ENCODE results near the gene OTULINL. TPM values are rescaled to one million over a fixed set of nuclear protein-coding genes. Genes with fewer than 3 reads are reported as not detected.

Gene OTULINL
- total RNA-seq, 2 donors from 2014 or later = 15.8 to 19.0 TPM

DNA sequence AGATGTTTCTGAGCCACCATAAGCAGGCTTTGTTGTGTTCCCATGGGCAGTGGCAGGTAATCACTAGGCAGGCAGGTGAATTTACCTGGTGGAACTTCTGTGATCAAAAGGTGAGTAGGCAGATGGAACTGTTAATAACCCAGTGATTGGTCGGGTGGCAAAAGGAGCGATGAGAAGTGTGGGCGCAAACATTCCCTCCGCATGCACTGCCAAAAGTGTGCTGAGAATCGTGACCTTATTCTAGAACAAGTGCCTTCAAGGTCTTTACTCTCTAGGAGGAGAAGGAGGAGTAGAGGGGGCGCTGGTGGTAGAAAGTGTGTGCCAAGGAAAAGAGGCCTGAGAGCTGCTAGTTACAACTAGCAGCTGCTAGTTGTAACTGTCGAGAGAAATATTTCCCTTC lies 3.3 kb downstream of the OTULINL start:
- Mint-ChIP-seq H3K36me3 (ENCODE audit: low read depth) (no peaks in the 10 kb centered on the region), H3K4me1 (peaks cover 22% of the 10 kb centered on the region), H3K9me3 (no peaks in the 10 kb centered on the region), H3K4me3 (no peak overlapping the region), H3K27me3 (peaks cover 4% of the 10 kb centered on the region), H3K27ac (no peak overlapping the region)
- no peak for ATAC-seq (replicated peaks)

DNA sequence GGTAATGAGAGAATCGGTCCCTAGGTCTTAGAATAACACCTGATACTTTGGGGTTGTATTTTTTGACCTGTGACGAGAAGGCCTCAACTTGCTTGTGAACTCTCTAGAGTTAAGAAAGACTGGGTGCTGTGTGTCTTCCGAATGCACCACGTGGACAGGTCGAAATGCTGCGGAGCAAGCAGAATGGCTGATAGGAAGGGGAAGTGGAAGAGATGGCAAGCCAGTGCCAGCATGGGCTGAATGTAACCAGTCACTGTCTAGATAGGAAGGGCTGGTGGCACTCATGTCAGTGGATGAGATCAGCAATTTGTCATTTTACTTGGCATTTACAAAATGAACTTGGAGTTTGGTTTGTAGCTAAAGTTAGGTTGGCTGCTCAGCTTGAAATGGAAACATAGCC lies 5.6 kb downstream of the OTULINL start:
- no peak overlapping the region for H3K27ac Mint-ChIP-seq
- no peaks in the 10 kb centered on the region for H3K9me3 Mint-ChIP-seq
- H3K4me1 Mint-ChIP-seq = peaks cover 35% of the 10 kb centered on the region
- H3K27me3 Mint-ChIP-seq = no peaks in the 10 kb centered on the region
- no peaks in the 10 kb centered on the region for H3K36me3 Mint-ChIP-seq (ENCODE audit: low read depth)
- H3K4me3 Mint-ChIP-seq = no peak overlapping the region
- no peak for ATAC-seq (replicated peaks)

GRCh38 chr5:14588145-14588544 lies 6.6 kb downstream of the OTULINL start:
- no peak overlapping the region for H3K4me3 Mint-ChIP-seq
- H3K36me3 Mint-ChIP-seq (ENCODE audit: low read depth) = no peaks in the 10 kb centered on the region
- peak overlapping the region; percentile 37 for H3K27ac Mint-ChIP-seq
- H3K4me1 Mint-ChIP-seq = peaks cover 43% of the 10 kb centered on the region
- H3K27me3 Mint-ChIP-seq = no peaks in the 10 kb centered on the region
- no peak for ATAC-seq (replicated peaks)
- H3K9me3 Mint-ChIP-seq = no peaks in the 10 kb centered on the region

DNA sequence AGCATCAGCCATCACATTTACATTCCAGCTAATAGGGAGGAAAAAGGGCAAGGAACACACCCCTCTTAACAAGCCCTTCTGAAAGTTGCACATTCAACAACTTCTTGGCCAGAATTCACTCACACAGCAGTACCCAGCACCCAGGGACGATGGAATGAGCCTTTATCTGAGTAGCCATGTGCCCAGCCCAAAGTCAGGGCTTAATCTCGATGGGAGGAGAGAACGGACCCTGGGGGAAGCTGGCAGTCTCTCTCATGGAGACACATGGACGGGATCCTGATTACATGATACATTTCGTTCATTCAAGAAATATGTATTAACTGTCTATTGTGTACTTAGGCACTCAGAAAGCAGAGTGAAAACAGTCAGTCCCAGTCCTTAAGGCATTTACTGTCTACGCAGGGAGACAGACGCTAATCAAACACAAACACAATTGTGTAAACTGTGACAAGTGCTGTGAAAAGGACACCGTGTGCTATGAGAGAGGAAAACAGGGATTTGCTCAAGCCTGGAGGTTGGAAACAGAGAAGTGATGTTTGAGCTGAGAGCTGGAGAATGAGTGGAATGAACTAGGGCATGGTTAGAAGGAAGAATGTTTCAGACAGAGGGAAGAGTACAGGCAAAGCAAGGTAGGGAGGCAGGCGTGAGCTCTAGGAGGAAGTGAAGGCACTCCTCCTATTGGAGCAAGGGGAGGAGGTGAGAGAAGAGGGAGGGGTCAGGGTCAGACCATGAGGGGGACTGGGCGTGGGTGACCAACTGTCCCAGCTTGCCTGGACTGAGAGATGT lies 7.4 kb downstream of the OTULINL start:
- Mint-ChIP-seq H3K4me1 (peaks cover 51% of the 10 kb centered on the region), H3K4me3 (no peak overlapping the region), H3K27ac (no peak overlapping the region), H3K27me3 (no peaks in the 10 kb centered on the region), H3K36me3 (ENCODE audit: low read depth) (no peaks in the 10 kb centered on the region), H3K9me3 (no peaks in the 10 kb centered on the region)
- ATAC-seq (replicated peaks) = no peak

DNA sequence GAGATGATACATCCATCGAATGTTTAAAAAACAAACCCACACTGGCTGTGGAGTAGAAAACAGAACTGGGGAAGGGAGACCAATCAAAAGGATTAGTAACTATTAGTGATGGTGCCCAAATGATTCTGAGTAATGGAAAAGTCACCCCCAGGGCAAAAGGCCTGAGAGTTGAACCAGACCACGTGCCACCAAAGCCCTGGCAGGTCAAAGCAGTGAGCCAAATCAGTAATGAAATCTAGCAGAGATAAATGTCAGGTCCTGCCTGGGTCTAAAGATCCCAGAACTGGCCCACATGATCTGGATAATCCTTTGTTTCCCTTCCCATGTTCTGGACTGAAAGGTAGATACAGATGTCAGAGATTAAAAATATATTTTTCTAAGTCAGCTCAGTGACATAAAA lies 9.4 kb downstream of the OTULINL start:
- Mint-ChIP-seq H3K27me3 (no peaks in the 10 kb centered on the region), H3K27ac (peak overlapping the region; percentile 88), H3K4me1 (peaks cover 59% of the 10 kb centered on the region), H3K36me3 (ENCODE audit: low read depth) (no peaks in the 10 kb centered on the region), H3K4me3 (no peak overlapping the region), H3K9me3 (no peaks in the 10 kb centered on the region)
- ATAC-seq (replicated peaks) = peak; percentile 7

DNA sequence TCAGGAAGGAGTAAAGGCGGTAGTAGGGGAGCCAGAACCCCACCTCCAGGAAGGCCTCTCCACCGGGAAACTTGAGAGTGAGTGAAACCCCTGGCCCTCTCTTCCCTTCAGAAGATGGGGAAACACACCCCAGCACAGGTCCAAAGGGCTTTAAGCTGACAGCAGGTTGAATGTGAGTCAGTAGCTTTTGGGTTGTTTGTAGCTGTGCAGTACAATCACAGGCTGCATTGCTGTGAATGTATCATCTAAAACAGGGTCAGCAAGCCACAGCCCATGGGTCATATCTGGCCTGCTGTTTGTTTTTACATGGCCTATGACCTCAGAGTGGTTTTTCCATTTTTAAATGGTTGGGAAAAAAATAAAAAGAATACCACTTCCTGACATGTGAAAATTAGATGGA lies 10.0 kb downstream of the OTULINL start:
- Mint-ChIP-seq H3K27me3 (no peaks in the 10 kb centered on the region), H3K36me3 (ENCODE audit: low read depth) (no peaks in the 10 kb centered on the region), H3K27ac (peak overlapping the region; percentile 88), H3K4me3 (peak overlapping the region; percentile 2), H3K9me3 (no peaks in the 10 kb centered on the region), H3K4me1 (peaks cover 65% of the 10 kb centered on the region)
- ATAC-seq (replicated peaks) = peak; percentile 32

GRCh38 chr5:14593326-14594021 lies 11.9 kb downstream of the OTULINL start:
- Mint-ChIP-seq H3K27me3 (no peaks in the 10 kb centered on the region), H3K36me3 (ENCODE audit: low read depth) (no peaks in the 10 kb centered on the region), H3K4me1 (peaks cover 75% of the 10 kb centered on the region), H3K9me3 (no peaks in the 10 kb centered on the region), H3K4me3 (peak overlapping the region; percentile 79), H3K27ac (peak overlapping the region; percentile 88)
- peak; percentile 41 for ATAC-seq (replicated peaks)

DNA sequence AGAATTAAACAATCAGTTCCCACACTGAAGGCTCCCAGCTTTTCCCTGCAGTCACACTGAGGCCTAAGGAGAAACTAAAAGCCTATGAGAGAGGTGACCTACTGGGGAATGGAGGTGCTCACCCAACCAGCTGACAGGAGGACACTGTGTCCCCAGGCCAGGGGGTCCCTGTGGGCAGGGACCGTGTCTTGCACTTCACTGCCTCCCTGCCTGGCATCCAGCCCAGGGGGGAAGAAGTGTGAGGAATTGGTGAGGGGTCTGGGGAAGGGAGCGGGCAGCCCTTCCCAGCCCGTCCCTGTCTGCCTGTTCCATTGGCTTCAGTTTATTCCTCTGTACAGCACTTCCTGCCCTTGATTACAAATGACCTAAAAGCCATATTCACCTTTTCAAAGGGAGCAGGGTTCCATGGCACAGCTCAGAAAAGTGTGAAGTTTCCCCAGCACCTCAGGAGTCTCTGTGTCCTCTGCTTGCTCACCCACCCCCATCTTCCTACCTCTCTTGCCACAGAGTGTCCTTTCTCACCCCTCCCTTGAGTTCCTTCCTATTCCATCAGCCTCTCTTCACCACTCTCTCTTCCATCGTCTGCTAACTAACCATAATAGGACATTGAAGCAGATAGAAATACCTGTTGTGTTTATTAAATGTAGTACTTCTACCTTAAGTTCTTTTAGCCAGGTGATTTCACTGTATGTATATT lies 12.9 kb downstream of the OTULINL start:
- no peaks in the 10 kb centered on the region for H3K36me3 Mint-ChIP-seq (ENCODE audit: low read depth)
- peak overlapping the region; percentile 79 for H3K4me3 Mint-ChIP-seq
- no peaks in the 10 kb centered on the region for H3K9me3 Mint-ChIP-seq
- H3K27me3 Mint-ChIP-seq = no peaks in the 10 kb centered on the region
- ATAC-seq (replicated peaks) = peak; percentile 36
- H3K27ac Mint-ChIP-seq = peak overlapping the region; percentile 88
- H3K4me1 Mint-ChIP-seq = peaks cover 72% of the 10 kb centered on the region

GRCh38 chr5:14595189-14595588 lies 13.6 kb downstream of the OTULINL start:
- H3K36me3 Mint-ChIP-seq (ENCODE audit: low read depth) = peaks cover 1% of the 10 kb centered on the region

GRCh38 chr5:14595891-14596290 lies 14.3 kb downstream of the OTULINL start:
- Mint-ChIP-seq H3K27me3 (no peaks in the 10 kb centered on the region), H3K9me3 (no peaks in the 10 kb centered on the region), H3K4me1 (peaks cover 72% of the 10 kb centered on the region), H3K27ac (peak overlapping the region; percentile 88), H3K4me3 (peak overlapping the region; percentile 79), H3K36me3 (ENCODE audit: low read depth) (peaks cover 8% of the 10 kb centered on the region)
- ATAC-seq (replicated peaks) = no peak

More at GRCh38 chr5:14595189-14595588, 13.6 kb downstream of the OTULINL start:
- H3K9me3 Mint-ChIP-seq = no peaks in the 10 kb centered on the region
- peaks cover 77% of the 10 kb centered on the region for H3K4me1 Mint-ChIP-seq
- no peaks in the 10 kb centered on the region for H3K27me3 Mint-ChIP-seq
- peak overlapping the region; percentile 79 for H3K4me3 Mint-ChIP-seq
- peak; percentile 63 for ATAC-seq (replicated peaks)
- H3K27ac Mint-ChIP-seq = peak overlapping the region; percentile 88

- Mint-ChIP-seq H3K4me1 (peaks cover 64% of the 10 kb centered on the region), H3K27me3 (no peaks in the 10 kb centered on the region), H3K36me3 (ENCODE audit: low read depth) (peaks cover 20% of the 10 kb centered on the region), H3K27ac (no peak overlapping the region), H3K4me3 (peak overlapping the region; percentile 79), H3K9me3 (no peaks in the 10 kb centered on the region)
- peak; percentile 15 for ATAC-seq (replicated peaks)
Measured at GRCh38 chr5:14597080-14597479, 15.5 kb downstream of the OTULINL start.

GRCh38 chr5:14598225-14598624 lies 16.6 kb downstream of the OTULINL start:
- H3K36me3 Mint-ChIP-seq (ENCODE audit: low read depth) = peaks cover 32% of the 10 kb centered on the region
- H3K27me3 Mint-ChIP-seq = no peaks in the 10 kb centered on the region
- H3K4me1 Mint-ChIP-seq = peaks cover 60% of the 10 kb centered on the region
- ATAC-seq (replicated peaks) = no peak
- peak overlapping the region; percentile 37 for H3K27ac Mint-ChIP-seq
- H3K9me3 Mint-ChIP-seq = no peaks in the 10 kb centered on the region
- no peak overlapping the region for H3K4me3 Mint-ChIP-seq

DNA sequence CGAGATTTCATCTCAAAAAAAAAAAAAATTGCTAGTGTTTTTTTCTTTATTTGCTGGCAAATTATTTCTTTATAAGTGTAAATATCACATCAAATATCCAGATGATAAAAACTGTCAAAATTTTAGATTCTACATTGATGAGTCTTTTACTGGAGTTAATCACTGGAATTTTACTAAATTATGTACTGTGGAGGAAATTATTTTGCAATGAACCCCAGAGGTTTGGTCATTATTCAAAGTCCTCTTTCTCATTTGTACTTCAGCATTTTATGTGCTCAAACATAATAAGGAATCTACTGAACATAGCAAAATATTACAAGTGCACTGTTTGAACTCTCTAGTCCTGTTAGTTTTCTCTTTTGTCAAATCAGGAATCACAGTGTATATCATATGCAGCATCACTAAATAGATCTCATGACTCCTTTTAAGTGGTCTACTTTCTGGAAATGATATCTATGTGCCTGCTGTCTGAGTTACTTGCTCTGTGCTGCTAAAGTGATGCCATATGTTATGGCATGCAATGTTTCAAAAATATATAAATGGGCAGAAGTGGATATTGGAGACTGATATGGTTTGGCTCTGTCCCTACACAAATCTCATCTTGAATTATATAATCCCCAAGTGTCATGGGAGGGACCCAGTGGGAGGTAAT lies 18.0 kb downstream of the OTULINL start:
- H3K27ac Mint-ChIP-seq = no peak overlapping the region
- peaks cover 44% of the 10 kb centered on the region for H3K36me3 Mint-ChIP-seq (ENCODE audit: low read depth)
- H3K4me3 Mint-ChIP-seq = no peak overlapping the region
- H3K4me1 Mint-ChIP-seq = peaks cover 48% of the 10 kb centered on the region
- no peaks in the 10 kb centered on the region for H3K9me3 Mint-ChIP-seq
- H3K27me3 Mint-ChIP-seq = no peaks in the 10 kb centered on the region
- no peak for ATAC-seq (replicated peaks)

GRCh38 chr5:14600846-14601245 lies 19.3 kb downstream of the OTULINL start:
- H3K27ac Mint-ChIP-seq = no peak overlapping the region
- no peak for ATAC-seq (replicated peaks)
- H3K4me3 Mint-ChIP-seq = no peak overlapping the region
- peaks cover 50% of the 10 kb centered on the region for H3K36me3 Mint-ChIP-seq (ENCODE audit: low read depth)
- H3K27me3 Mint-ChIP-seq = no peaks in the 10 kb centered on the region
- H3K9me3 Mint-ChIP-seq = no peaks in the 10 kb centered on the region
- peaks cover 37% of the 10 kb centered on the region for H3K4me1 Mint-ChIP-seq

All from activated T-helper 17 cell treated with anti-CD3 and anti-CD28 coated beads, Interleukin-2, amount 50 U/mL, for 72 hours (primary cell).